Measurements from ENCODE around the gene SIRPB2.

The SIRPB2 gene

GRCh38 chr20:1491281-1491840, at the start of gene SIRPB2:
Gene SIRPB2, minus strand, starts transcription at chr20:1491420. Its CDS starts 61 bp downstream, at chr20:1491359.
- no peak for DNase-seq (ENCODE audit: low read depth)

- no peak for DNase-seq (ENCODE audit: low read depth)
Observed at GRCh38 chr20:1539816-1540419, 48.7 kb upstream of the SIRPB2 start.

GRCh38 chr20:1538655-1539054, 47.4 kb upstream of the SIRPB2 start:
- no peak for DNase-seq (ENCODE audit: low read depth)

- no peak for DNase-seq (ENCODE audit: low read depth)
Observed at GRCh38 chr20:1537731-1538058, 46.5 kb upstream of the SIRPB2 start.

GRCh38 chr20:1536893-1537730, 45.9 kb upstream of the SIRPB2 start:
- DNase-seq (ENCODE audit: low read depth), result no peak

- no peak for DNase-seq (ENCODE audit: low read depth)
Observed at GRCh38 chr20:1535420-1536175, 44.4 kb upstream of the SIRPB2 start.

GRCh38 chr20:1534526-1534925, 43.3 kb upstream of the SIRPB2 start:
- no peak for DNase-seq (ENCODE audit: low read depth)

GRCh38 chr20:1533059-1533458, 41.8 kb upstream of the SIRPB2 start:
- DNase-seq (ENCODE audit: low read depth), result no peak

GRCh38 chr20:1528811-1529210, 37.6 kb upstream of the SIRPB2 start:
- DNase-seq (ENCODE audit: low read depth), result no peak

GRCh38 chr20:1527923-1528322, 36.7 kb upstream of the SIRPB2 start:
- DNase-seq (ENCODE audit: low read depth), result no peak

- DNase-seq (ENCODE audit: low read depth), result no peak
Observed at GRCh38 chr20:1526896-1527295, 35.7 kb upstream of the SIRPB2 start.

- no peak for DNase-seq (ENCODE audit: low read depth)
Observed at GRCh38 chr20:1526310-1526709, 35.1 kb upstream of the SIRPB2 start.

GRCh38 chr20:1524004-1524403, 32.8 kb upstream of the SIRPB2 start:
- no peak for DNase-seq (ENCODE audit: low read depth)

GRCh38 chr20:1517010-1517409, 25.8 kb upstream of the SIRPB2 start:
- no peak for DNase-seq (ENCODE audit: low read depth)

GRCh38 chr20:1513801-1514200, 22.6 kb upstream of the SIRPB2 start:
- no peak for DNase-seq (ENCODE audit: low read depth)

GRCh38 chr20:1509237-1509636, 18.0 kb upstream of the SIRPB2 start:
- DNase-seq (ENCODE audit: low read depth), result no peak

GRCh38 chr20:1508574-1508973, 17.4 kb upstream of the SIRPB2 start:
- no peak for DNase-seq (ENCODE audit: low read depth)

GRCh38 chr20:1507276-1507675, 16.1 kb upstream of the SIRPB2 start:
- no peak for DNase-seq (ENCODE audit: low read depth)

GRCh38 chr20:1505871-1506270, 14.7 kb upstream of the SIRPB2 start:
- DNase-seq (ENCODE audit: low read depth), result no peak

- DNase-seq (ENCODE audit: low read depth), result no peak
Observed at GRCh38 chr20:1505361-1505760, 14.1 kb upstream of the SIRPB2 start.

- peak; percentile 45 for DNase-seq (ENCODE audit: low read depth)
Observed at GRCh38 chr20:1503564-1504227, 12.5 kb upstream of the SIRPB2 start.

GRCh38 chr20:1500496-1500895, 9.3 kb upstream of the SIRPB2 start:
- DNase-seq (ENCODE audit: low read depth), result no peak

Data from stimulated activated CD8-positive, alpha-beta memory T cell treated with anti-CD3 and anti-CD28 coated beads, Interleukin-7, amount 100 ng/mL, for 24 hours (primary cell).